K562 (cell line): ENCODE data around the gene ITGB2. TPM values are rescaled to one million over a fixed set of nuclear protein-coding genes. Genes with fewer than 3 reads are reported as not detected.

ENCODE experiments used
- CBFA2T2 ChIP-seq: fragments of 450-650 bp; conservative IDR thresholded peaks from 2 replicates; pipeline ENCODE4 v1.6.1; 2017; ENCODE audit warnings: mild to moderate bottlenecking
- CC2D1A ChIP-seq: fragments of 450-650 bp; IDR thresholded peaks from 2 replicates; pipeline ENCODE4 v1.6.1; 2017; ENCODE audit warnings: mild to moderate bottlenecking
- ETV1 ChIP-seq: fragments of 450-650 bp; conservative IDR thresholded peaks from 2 replicates; pipeline ENCODE4 v1.6.1; 2016; ENCODE audit warnings: missing genetic modification characterization, control low read depth, low read depth, missing compliant biosample characterization
- HCFC1 ChIP-seq: IDR thresholded peaks from 2 replicates; pipeline ENCODE4 v1.6.1; 2012; ENCODE audit warnings: low read depth, low read length, improper control_type of control experiment
- HEY1 ChIP-seq: fragments of 250-450 bp; sonication (Bioruptor Pico); IDR thresholded peaks from 2 replicates; pipeline ENCODE4 v1.5.0; 2020; ENCODE audit warnings: mild to moderate bottlenecking, moderate library complexity, borderline replicate concordance
- LEF1 ChIP-seq: fragments of 450-650 bp; IDR thresholded peaks from 2 replicates; pipeline ENCODE4 v1.6.1; 2016; ENCODE audit warnings: mild to moderate bottlenecking
- NR2F6 ChIP-seq: fragments of 450-650 bp; formaldehyde crosslinking; IDR thresholded peaks from 2 replicates; pipeline ENCODE4 v1.4.0; 2020; ENCODE audit warnings: mild to moderate bottlenecking
- PTTG1 ChIP-seq: fragments of 450-650 bp; IDR thresholded peaks from 2 replicates; pipeline ENCODE4 v1.6.1; 2016; ENCODE audit warnings: low read depth, mild to moderate bottlenecking, missing genetic modification characterization, missing compliant biosample characterization
- TEAD4 ChIP-seq, 2 experiments: sonication (generic) in 1 of 2; formaldehyde crosslinking in 1 of 2; IDR thresholded peaks; 2 replicates each; pipeline versions ENCODE4 v1.6.1 to v1.8.0; 2012 to 2022; ENCODE audit warnings: borderline replicate concordance in 1 of 2, inconsistent platforms in 1 of 2, low read length in 1 of 2, mild to moderate bottlenecking in 1 of 2, missing genetic modification reagents in 1 of 2
- TOE1 ChIP-seq, 2 experiments: fragments of 450-650 bp in 1 of 2; sonication (generic) in 1 of 2; formaldehyde crosslinking in 1 of 2; IDR thresholded peaks; 2 replicates each; pipeline versions ENCODE4 v1.7.1 to v1.8.0; 2016 to 2022; ENCODE audit warnings: borderline replicate concordance in 2 of 2, mild to moderate bottlenecking in 2 of 2, antibody characterized with exemption in 1 of 2, inconsistent platforms in 1 of 2, low read depth in 1 of 2, missing genetic modification reagents in 1 of 2, moderate library complexity in 1 of 2
- ZNF124 ChIP-seq: sonication (generic); formaldehyde crosslinking; IDR thresholded peaks from 2 replicates; pipeline ENCODE4 v1.8.1; 2022; ENCODE audit warnings: missing genetic modification reagents
- ZNF23 ChIP-seq: fragments of 250-450 bp; sonication (Bioruptor Pico); IDR thresholded peaks from 2 replicates; pipeline ENCODE4 v1.4.0; 2020; ENCODE audit warnings: mild to moderate bottlenecking
- ZNF696 ChIP-seq: fragments of 250-450 bp; sonication (Bioruptor Pico); conservative IDR thresholded peaks from 2 replicates; pipeline ENCODE4 v1.4.0; 2020; ENCODE audit warnings: mild to moderate bottlenecking, moderate library complexity
- ZZZ3 ChIP-seq: fragments of 450-650 bp; IDR thresholded peaks from 2 replicates; pipeline ENCODE4 v1.6.1; 2016; ENCODE audit warnings: antibody characterized with exemption, mild to moderate bottlenecking, moderate library complexity
- polyA plus RNA-seq, 8 experiments: library from polyadenylated mRNA; depleted of rRNA in 4 of 8; stranded (reverse) in 5 of 8; unstranded in 3 of 8; fragments of >200 nt; fragmentation: Nextera tagmentation in 2 of 8; fragmentation: Illumina TruSeq in 1 of 8; extraction: Ambion mirVana in 2 of 8; extraction: Trizol in 1 of 8; gene quantifications; 2 replicates each; pipeline versions ENCODE4 v1.2.1 to v1.2.3, GENCODE V29; 2011 to 2014; ENCODE audit warnings: inconsistent platforms in 1 of 8, missing spikeins in 1 of 8
- total RNA-seq, 7 experiments: library from RNA; depleted of rRNA in 6 of 7; stranded (reverse); fragments of >200 nt in 6 of 7; fragmentation: Illumina TruSeq in 2 of 7; extraction: Trizol in 2 of 7; gene quantifications; 2 replicates each; pipeline versions ENCODE4 v1.2.1 to v1.2.3, GENCODE V29; 2011 to 2021; ENCODE audit warnings: low replicate concordance in 1 of 7
- TF ChIP-seq, protein P1 (sequence below): fragments of 150-350 bp; IDR thresholded peaks from 2 replicates; pipeline ENCODE4 v1.6.1; 2014; ENCODE audit warnings: low read depth, mild to moderate bottlenecking, low read length, borderline replicate concordance
- TF ChIP-seq, protein P2 (sequence below): fragments of 450-650 bp; IDR thresholded peaks from 2 replicates; pipeline ENCODE4 v1.6.1; 2017; ENCODE audit warnings: antibody characterized with exemption, mild to moderate bottlenecking

The ITGB2 gene
- total and polyA plus RNA-seq, 9 of the 15 experiments (the other 6 are each of a cell fraction or from before 2014, with no cell fraction given): 0.07 to 1.3 (median 0.51) TPM; not detected in 2

GRCh38 chr21:44869781-44870747, 50.6 kb downstream of the ITGB2 start (continued):
- TF ChIP-seq HCFC1 (no peak), PTTG1 (no peak), HEY1 (CRISPR knock-in tag) (no peak), CBFA2T2 (no peak), NR2F6 (CRISPR knock-in tag) (no peak), TEAD4 (IDR thresholded peaks at IDR 0.05; ENCODE audit: low read length) (peak; percentile 79), TEAD4 (CRISPR knock-in tag; IDR thresholded peaks at IDR 0.05; ENCODE audit: borderline replicate concordance) (no peak), TOE1 (IDR thresholded peaks at IDR 0.05; ENCODE audit: borderline replicate concordance) (no peak), TOE1 (CRISPR knock-in tag; IDR thresholded peaks at IDR 0.05; ENCODE audit: borderline replicate concordance, low read depth) (no peak), ZNF23 (no peak), ZNF696 (CRISPR knock-in tag) (no peak), LEF1 (no peak), ZNF124 (CRISPR knock-in tag) (no peak), ZZZ3 (no peak), ETV1 (tag) (no peak), CC2D1A (no peak)
- TF ChIP-seq, protein P1, sequence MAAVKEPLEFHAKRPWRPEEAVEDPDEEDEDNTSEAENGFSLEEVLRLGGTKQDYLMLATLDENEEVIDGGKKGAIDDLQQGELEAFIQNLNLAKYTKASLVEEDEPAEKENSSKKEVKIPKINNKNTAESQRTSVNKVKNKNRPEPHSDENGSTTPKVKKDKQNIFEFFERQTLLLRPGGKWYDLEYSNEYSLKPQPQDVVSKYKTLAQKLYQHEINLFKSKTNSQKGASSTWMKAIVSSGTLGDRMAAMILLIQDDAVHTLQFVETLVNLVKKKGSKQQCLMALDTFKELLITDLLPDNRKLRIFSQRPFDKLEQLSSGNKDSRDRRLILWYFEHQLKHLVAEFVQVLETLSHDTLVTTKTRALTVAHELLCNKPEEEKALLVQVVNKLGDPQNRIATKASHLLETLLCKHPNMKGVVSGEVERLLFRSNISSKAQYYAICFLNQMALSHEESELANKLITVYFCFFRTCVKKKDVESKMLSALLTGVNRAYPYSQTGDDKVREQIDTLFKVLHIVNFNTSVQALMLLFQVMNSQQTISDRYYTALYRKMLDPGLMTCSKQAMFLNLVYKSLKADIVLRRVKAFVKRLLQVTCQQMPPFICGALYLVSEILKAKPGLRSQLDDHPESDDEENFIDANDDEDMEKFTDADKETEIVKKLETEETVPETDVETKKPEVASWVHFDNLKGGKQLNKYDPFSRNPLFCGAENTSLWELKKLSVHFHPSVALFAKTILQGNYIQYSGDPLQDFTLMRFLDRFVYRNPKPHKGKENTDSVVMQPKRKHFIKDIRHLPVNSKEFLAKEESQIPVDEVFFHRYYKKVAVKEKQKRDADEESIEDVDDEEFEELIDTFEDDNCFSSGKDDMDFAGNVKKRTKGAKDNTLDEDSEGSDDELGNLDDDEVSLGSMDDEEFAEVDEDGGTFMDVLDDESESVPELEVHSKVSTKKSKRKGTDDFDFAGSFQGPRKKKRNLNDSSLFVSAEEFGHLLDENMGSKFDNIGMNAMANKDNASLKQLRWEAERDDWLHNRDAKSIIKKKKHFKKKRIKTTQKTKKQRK: no peak
- TF ChIP-seq, protein P2, sequence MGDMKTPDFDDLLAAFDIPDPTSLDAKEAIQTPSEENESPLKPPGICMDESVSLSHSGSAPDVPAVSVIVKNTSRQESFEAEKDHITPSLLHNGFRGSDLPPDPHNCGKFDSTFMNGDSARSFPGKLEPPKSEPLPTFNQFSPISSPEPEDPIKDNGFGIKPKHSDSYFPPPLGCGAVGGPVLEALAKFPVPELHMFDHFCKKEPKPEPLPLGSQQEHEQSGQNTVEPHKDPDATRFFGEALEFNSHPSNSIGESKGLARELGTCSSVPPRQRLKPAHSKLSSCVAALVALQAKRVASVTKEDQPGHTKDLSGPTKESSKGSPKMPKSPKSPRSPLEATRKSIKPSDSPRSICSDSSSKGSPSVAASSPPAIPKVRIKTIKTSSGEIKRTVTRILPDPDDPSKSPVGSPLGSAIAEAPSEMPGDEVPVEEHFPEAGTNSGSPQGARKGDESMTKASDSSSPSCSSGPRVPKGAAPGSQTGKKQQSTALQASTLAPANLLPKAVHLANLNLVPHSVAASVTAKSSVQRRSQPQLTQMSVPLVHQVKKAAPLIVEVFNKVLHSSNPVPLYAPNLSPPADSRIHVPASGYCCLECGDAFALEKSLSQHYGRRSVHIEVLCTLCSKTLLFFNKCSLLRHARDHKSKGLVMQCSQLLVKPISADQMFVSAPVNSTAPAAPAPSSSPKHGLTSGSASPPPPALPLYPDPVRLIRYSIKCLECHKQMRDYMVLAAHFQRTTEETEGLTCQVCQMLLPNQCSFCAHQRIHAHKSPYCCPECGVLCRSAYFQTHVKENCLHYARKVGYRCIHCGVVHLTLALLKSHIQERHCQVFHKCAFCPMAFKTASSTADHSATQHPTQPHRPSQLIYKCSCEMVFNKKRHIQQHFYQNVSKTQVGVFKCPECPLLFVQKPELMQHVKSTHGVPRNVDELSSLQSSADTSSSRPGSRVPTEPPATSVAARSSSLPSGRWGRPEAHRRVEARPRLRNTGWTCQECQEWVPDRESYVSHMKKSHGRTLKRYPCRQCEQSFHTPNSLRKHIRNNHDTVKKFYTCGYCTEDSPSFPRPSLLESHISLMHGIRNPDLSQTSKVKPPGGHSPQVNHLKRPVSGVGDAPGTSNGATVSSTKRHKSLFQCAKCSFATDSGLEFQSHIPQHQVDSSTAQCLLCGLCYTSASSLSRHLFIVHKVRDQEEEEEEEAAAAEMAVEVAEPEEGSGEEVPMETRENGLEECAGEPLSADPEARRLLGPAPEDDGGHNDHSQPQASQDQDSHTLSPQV: no peak
